Mesendoderm (in vitro differentiated cells): ENCODE data around the gene RETREG2.

Experiments
- DNase-seq: peaks from one replicate; pipeline ENCODE4 v3.0.0; 2013
- H2AK5ac ChIP-seq: 2 replicates; pipeline ENCODE4 v1.6.1; 2013; ENCODE audit warnings: low read length, inconsistent platforms
- H2BK120ac ChIP-seq: 2 replicates; pipeline ENCODE4 v1.6.1; 2013; ENCODE audit warnings: low read depth, mild to moderate bottlenecking, low read length, moderate library complexity, mixed read lengths
- H2BK15ac ChIP-seq: replicated peaks from 2 replicates; pipeline ENCODE4 v1.6.1; 2013; ENCODE audit warnings: low read depth, mild to moderate bottlenecking, moderate library complexity
- H2BK5ac ChIP-seq: 2 replicates; pipeline ENCODE4 v1.6.1; 2013; ENCODE audit warnings: low read length, inconsistent platforms
- H3K18ac ChIP-seq: 2 replicates; pipeline ENCODE4 v1.6.1; 2013; ENCODE audit warnings: mild to moderate bottlenecking, low read length, mixed read lengths
- H3K23ac ChIP-seq: one replicate; pipeline ENCODE4 v1.6.1; 2013; ENCODE audit warnings: low read length
- H3K27ac ChIP-seq: 2 replicates; pipeline ENCODE4 v1.5.1; 2013; ENCODE audit warnings: low read depth, mild to moderate bottlenecking, inconsistent platforms, low read length, moderate library complexity
- H3K27me3 ChIP-seq: 2 replicates; pipeline ENCODE4 v1.6.1; 2013; ENCODE audit warnings: low read length, control low read depth, mild to moderate bottlenecking, inconsistent platforms; ENCODE audit not compliant: insufficient read depth, poor library complexity
- H3K36me3 ChIP-seq: 2 replicates; pipeline ENCODE4 v1.6.1; 2013; ENCODE audit warnings: low read length, inconsistent platforms; ENCODE audit not compliant: control insufficient read depth, insufficient read depth
- H3K4ac ChIP-seq: one replicate; pipeline ENCODE4 v1.6.1; 2013; ENCODE audit warnings: low read depth, mild to moderate bottlenecking, low read length, moderate library complexity
- H3K4me1 ChIP-seq: 2 replicates; pipeline ENCODE4 v1.6.1; 2013; ENCODE audit warnings: low read depth, low read length, inconsistent platforms; ENCODE audit not compliant: control insufficient read depth
- H3K4me2 ChIP-seq: 2 replicates; pipeline ENCODE4 v1.6.1; 2013; ENCODE audit warnings: low read length
- H3K4me3 ChIP-seq: 2 replicates; pipeline ENCODE4 v1.5.1; 2013; ENCODE audit warnings: mild to moderate bottlenecking, low read length
- H3K56ac ChIP-seq: one replicate; pipeline ENCODE4 v1.6.1; 2013; ENCODE audit warnings: low read length
- H3K79me1 ChIP-seq: 2 replicates; pipeline ENCODE4 v1.6.1; 2013; ENCODE audit warnings: low read length, inconsistent platforms
- H3K79me2 ChIP-seq: 2 replicates; pipeline ENCODE4 v1.6.1; 2013; ENCODE audit warnings: mild to moderate bottlenecking, low read length; ENCODE audit not compliant: control insufficient read depth, insufficient read depth
- H3K9ac ChIP-seq: 2 replicates; pipeline ENCODE4 v1.6.1; 2013; ENCODE audit warnings: low read length, inconsistent platforms
- H4K5ac ChIP-seq: one replicate; pipeline ENCODE4 v1.6.1; 2013; ENCODE audit warnings: low read length
- H4K8ac ChIP-seq: one replicate; pipeline ENCODE4 v1.6.1; 2013; ENCODE audit warnings: low read depth, mild to moderate bottlenecking, control low read depth, low read length, moderate library complexity
- WGBS: extraction: QIAGEN DNeasy Blood & Tissue Kit; methylation state at CpG from one replicate; pipeline ENCODE4 v1.1.7; 2013; ENCODE audit warnings: low lambda C conversion rate, missing lambda C conversion rate; ENCODE audit not compliant: insufficient coverage; ENCODE audit errors: extremely low coverage; 5-methylcytosine and 5-hydroxymethylcytosine counted together

The RETREG2 gene

GRCh38 chr2:219184121-219184520, 6.0 kb downstream of the RETREG2 start:
- no peaks in the 10 kb centered on the region for H3K4me1 ChIP-seq
- no peak overlapping the region for H3K4me3 ChIP-seq
- H3K27me3 ChIP-seq = no peaks in the 10 kb centered on the region
- no peak overlapping the region for H3K23ac ChIP-seq
- H3K79me2 ChIP-seq = no peaks in the 10 kb centered on the region
- no peak overlapping the region for H3K27ac ChIP-seq
- H3K36me3 ChIP-seq = peaks cover 5% of the 10 kb centered on the region
- no peak overlapping the region for H3K4me2 ChIP-seq
- no peak overlapping the region for H3K56ac ChIP-seq
- H4K8ac ChIP-seq = no peak overlapping the region
- peaks cover 8% of the 10 kb centered on the region for H3K79me1 ChIP-seq
- H3K4ac ChIP-seq = no peak overlapping the region
- no CpG with 5 or more reads among the region's 2 CpGs for WGBS
- no peak overlapping the region for H3K18ac ChIP-seq
- no peak overlapping the region for H2BK120ac ChIP-seq
- no peak for DNase-seq
- H4K5ac ChIP-seq = no peak overlapping the region
- no peak overlapping the region for H2AK5ac ChIP-seq
- H2BK5ac ChIP-seq = no peak overlapping the region
- H3K9ac ChIP-seq = no peak overlapping the region
- no peak overlapping the region for H2BK15ac ChIP-seq

DNA sequence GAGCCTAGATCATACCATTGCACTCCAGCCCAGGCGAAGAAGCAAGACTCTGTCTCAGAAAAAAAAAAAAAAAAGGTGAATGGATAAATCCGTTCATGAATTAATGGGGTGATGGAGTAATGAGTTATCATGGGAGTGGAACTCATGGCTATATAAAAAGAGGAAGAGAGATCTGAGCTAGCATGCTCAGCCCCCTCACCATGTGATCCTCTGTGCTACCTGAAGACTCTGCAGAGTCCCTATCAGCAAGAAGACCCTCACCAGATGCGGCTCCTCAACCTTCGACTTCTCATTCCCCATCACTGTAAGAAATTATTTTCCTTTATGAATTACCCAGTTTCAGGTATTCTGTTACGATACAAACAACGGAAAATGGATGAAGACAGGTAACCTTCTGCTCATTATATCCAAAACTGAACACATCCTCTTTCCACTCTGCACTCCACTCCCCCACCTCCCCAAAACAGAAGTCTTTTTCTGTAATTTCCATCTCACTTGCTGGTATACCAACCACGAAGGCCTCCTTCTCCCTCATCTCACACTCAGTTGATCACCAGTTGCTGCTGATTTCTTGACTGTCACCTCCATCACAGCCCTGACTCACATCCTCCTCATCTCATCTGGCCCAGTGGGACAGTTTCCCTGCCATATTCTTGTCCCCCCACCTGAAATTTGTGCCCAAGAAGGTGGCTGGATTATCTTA, 8.8 kb downstream of the RETREG2 start:
- H3K36me3 ChIP-seq = peaks cover 4% of the 10 kb centered on the region
- DNase-seq = no peak
- H3K4me3 ChIP-seq = no peak overlapping the region

GRCh38 chr2:219197388-219197787, 19.3 kb downstream of the RETREG2 start:
- DNase-seq = no peak
- H3K4me1 ChIP-seq = no peaks in the 10 kb centered on the region
- H3K79me2 ChIP-seq = no peaks in the 10 kb centered on the region
- no peak overlapping the region for H3K9ac ChIP-seq
- WGBS = no CpG with 5 or more reads among the region's 1 CpG
- H2BK5ac ChIP-seq = no peak overlapping the region
- H4K8ac ChIP-seq = no peak overlapping the region
- no peak overlapping the region for H3K4me3 ChIP-seq
- H3K36me3 ChIP-seq = no peaks in the 10 kb centered on the region
- H3K4me2 ChIP-seq = no peak overlapping the region
- no peak overlapping the region for H3K56ac ChIP-seq
- no peak overlapping the region for H2BK15ac ChIP-seq
- no peaks in the 10 kb centered on the region for H3K79me1 ChIP-seq
- H3K4ac ChIP-seq = no peak overlapping the region
- H3K18ac ChIP-seq = no peak overlapping the region
- no peak overlapping the region for H4K5ac ChIP-seq
- no peak overlapping the region for H3K23ac ChIP-seq
- no peak overlapping the region for H3K27ac ChIP-seq
- no peaks in the 10 kb centered on the region for H3K27me3 ChIP-seq
- no peak overlapping the region for H2AK5ac ChIP-seq
- no peak overlapping the region for H2BK120ac ChIP-seq

More for the DNA sequence above, 8.8 kb downstream of the RETREG2 start:
- no peak overlapping the region for H2BK15ac ChIP-seq
- no peaks in the 10 kb centered on the region for H3K79me2 ChIP-seq
- no peak overlapping the region for H4K5ac ChIP-seq
- no peak overlapping the region for H3K56ac ChIP-seq
- WGBS = no CpG with 5 or more reads among the region's 7 CpGs
- H3K18ac ChIP-seq = no peak overlapping the region
- H3K4ac ChIP-seq = no peak overlapping the region
- no peak overlapping the region for H4K8ac ChIP-seq
- H3K4me1 ChIP-seq = no peaks in the 10 kb centered on the region
- no peaks in the 10 kb centered on the region for H3K79me1 ChIP-seq
- no peak overlapping the region for H3K4me2 ChIP-seq
- H3K23ac ChIP-seq = no peak overlapping the region
- no peak overlapping the region for H3K9ac ChIP-seq
- H3K27ac ChIP-seq = no peak overlapping the region
- H2AK5ac ChIP-seq = no peak overlapping the region
- no peak overlapping the region for H2BK120ac ChIP-seq
- H3K27me3 ChIP-seq = no peaks in the 10 kb centered on the region
- H2BK5ac ChIP-seq = no peak overlapping the region

DNA sequence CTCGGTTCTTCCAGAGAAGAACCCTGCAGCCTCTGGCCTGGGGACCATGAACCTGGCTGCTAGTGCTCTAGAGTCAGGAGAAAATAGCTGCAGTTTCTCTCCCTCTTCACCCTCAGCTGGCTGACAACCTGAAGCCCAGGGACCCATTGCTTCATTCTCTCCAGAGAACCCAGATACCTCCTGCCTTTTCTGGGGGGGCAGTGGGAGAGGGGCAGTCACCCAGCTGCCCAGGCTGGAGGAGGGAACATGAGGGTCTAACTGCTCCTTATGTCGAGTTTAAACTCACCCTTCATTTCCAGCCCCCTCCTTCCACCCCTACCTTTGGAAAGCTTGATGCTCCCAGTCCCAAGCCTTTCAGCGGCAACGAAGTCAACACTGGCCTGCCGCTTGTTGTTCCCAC, 20.9 kb downstream of the RETREG2 start:
- Histone ChIP-seq H3K23ac (no peak overlapping the region), H2BK120ac (no peak overlapping the region), H3K18ac (no peak overlapping the region), H3K27ac (no peak overlapping the region), H3K4me3 (no peak overlapping the region), H3K79me1 (no peaks in the 10 kb centered on the region), H3K4me2 (no peak overlapping the region), H4K5ac (no peak overlapping the region), H2AK5ac (no peak overlapping the region), H2BK5ac (no peak overlapping the region), H3K79me2 (no peaks in the 10 kb centered on the region), H2BK15ac (no peak overlapping the region), H3K4ac (no peak overlapping the region), H3K4me1 (no peaks in the 10 kb centered on the region), H3K9ac (no peak overlapping the region), H3K27me3 (no peaks in the 10 kb centered on the region), H3K36me3 (no peaks in the 10 kb centered on the region), H4K8ac (no peak overlapping the region), H3K56ac (no peak overlapping the region)
- WGBS = no CpG with 5 or more reads among the region's 5 CpGs
- DNase-seq = no peak

- H2BK120ac ChIP-seq = no peak overlapping the region
- no peak overlapping the region for H3K4ac ChIP-seq
- no peaks in the 10 kb centered on the region for H3K79me1 ChIP-seq
- H3K27me3 ChIP-seq = no peaks in the 10 kb centered on the region
- H3K56ac ChIP-seq = no peak overlapping the region
- no peak overlapping the region for H3K27ac ChIP-seq
- H3K4me1 ChIP-seq = no peaks in the 10 kb centered on the region
- H3K23ac ChIP-seq = no peak overlapping the region
- WGBS = no CpG with 5 or more reads among the region's 12 CpGs
- no peak overlapping the region for H3K4me3 ChIP-seq
- H2AK5ac ChIP-seq = no peak overlapping the region
- DNase-seq = no peak
- H4K8ac ChIP-seq = no peak overlapping the region
- H3K79me2 ChIP-seq = no peaks in the 10 kb centered on the region
- H3K9ac ChIP-seq = no peak overlapping the region
- H3K36me3 ChIP-seq = no peaks in the 10 kb centered on the region
- H2BK15ac ChIP-seq = no peak overlapping the region
- no peak overlapping the region for H4K5ac ChIP-seq
- no peak overlapping the region for H2BK5ac ChIP-seq
- no peak overlapping the region for H3K18ac ChIP-seq
- no peak overlapping the region for H3K4me2 ChIP-seq
These were observed 21.6 kb downstream of the RETREG2 start for GRCh38 chr2:219199470-219200211.
